A549 (cell line): Measurements from ENCODE around the gene RBFOX1.

Experiments used
- CEBPB ChIP-seq, 2 experiments: fragments of >200 bp in 1 of 2; sonication (Bioruptor Twin) in 1 of 2; formaldehyde crosslinking in 1 of 2; IDR thresholded peaks; 2 replicates each; pipeline ENCODE4 v1.6.1; 2012 to 2016
- CTCF ChIP-seq: fragments of >200 bp; sonication (Bioruptor Twin); formaldehyde crosslinking; IDR thresholded peaks from 3 replicates; pipeline ENCODE4 v1.5.1; 2016
- KDM5A ChIP-seq: fragments of 200-600 bp; sonication (generic); IDR thresholded peaks from 2 replicates; pipeline ENCODE4 v1.6.1; 2016; ENCODE audit warnings: antibody characterized with exemption, mild to moderate bottlenecking
- MYC ChIP-seq: IDR thresholded peaks from 2 replicates; pipeline ENCODE4 v1.6.1; 2012; ENCODE audit warnings: mild to moderate bottlenecking, inconsistent platforms, low read length, improper control_type of control experiment, borderline replicate concordance
- POLR2A ChIP-seq: IDR thresholded peaks from 2 replicates; pipeline ENCODE4 v1.6.1; 2012; ENCODE audit warnings: mild to moderate bottlenecking, low read length
- RAD21 ChIP-seq, 2 experiments: fragments of >200 bp in 1 of 2; sonication (Bioruptor Twin) in 1 of 2; formaldehyde crosslinking in 1 of 2; IDR thresholded peaks in 1 of 2; conservative IDR thresholded peaks in 1 of 2; 2 replicates in 1 of 2; 3 replicates in 1 of 2; pipeline ENCODE4 v1.6.1; 2012 to 2018; ENCODE audit warnings: inconsistent platforms in 1 of 2
- SMC3 ChIP-seq: fragments of >200 bp; sonication (Bioruptor Twin); formaldehyde crosslinking; IDR thresholded peaks from 3 replicates; pipeline ENCODE4 v1.6.1; 2018; ENCODE audit warnings: inconsistent platforms
- ZNF302 ChIP-seq: fragments of 250-450 bp; sonication (Bioruptor Pico); IDR thresholded peaks from 2 replicates; pipeline ENCODE4 v1.9.0; 2021; ENCODE audit warnings: inconsistent platforms, mild to moderate bottlenecking, moderate library complexity
- ZSCAN20 ChIP-seq: fragments of 250-450 bp; sonication (Bioruptor Pico); IDR thresholded peaks from 2 replicates; pipeline ENCODE4 v1.8.0; 2022; ENCODE audit warnings: mild to moderate bottlenecking, moderate library complexity
- TF ChIP-seq, protein P1 (sequence below): fragments of 200-600 bp; sonication (generic); IDR thresholded peaks from 2 replicates; pipeline ENCODE4 v1.6.1; 2016; ENCODE audit warnings: antibody characterized with exemption, mild to moderate bottlenecking, moderate library complexity

- no peak for TF ChIP-seq CTCF
- TF ChIP-seq KDM5A: no peak
- no peak for TF ChIP-seq ZSCAN20 (CRISPR knock-in tag)
- TF ChIP-seq POLR2A: no peak
- no peak for TF ChIP-seq CEBPB (IDR thresholded peaks at IDR 0.05)
- no peak for TF ChIP-seq MYC
- no peak for TF ChIP-seq RAD21 (conservative IDR thresholded peaks at IDR 0.05 in 1 of 2, IDR thresholded peaks at IDR 0.05 in 1 of 2)
- TF ChIP-seq SMC3: no peak
- TF ChIP-seq, protein P1, sequence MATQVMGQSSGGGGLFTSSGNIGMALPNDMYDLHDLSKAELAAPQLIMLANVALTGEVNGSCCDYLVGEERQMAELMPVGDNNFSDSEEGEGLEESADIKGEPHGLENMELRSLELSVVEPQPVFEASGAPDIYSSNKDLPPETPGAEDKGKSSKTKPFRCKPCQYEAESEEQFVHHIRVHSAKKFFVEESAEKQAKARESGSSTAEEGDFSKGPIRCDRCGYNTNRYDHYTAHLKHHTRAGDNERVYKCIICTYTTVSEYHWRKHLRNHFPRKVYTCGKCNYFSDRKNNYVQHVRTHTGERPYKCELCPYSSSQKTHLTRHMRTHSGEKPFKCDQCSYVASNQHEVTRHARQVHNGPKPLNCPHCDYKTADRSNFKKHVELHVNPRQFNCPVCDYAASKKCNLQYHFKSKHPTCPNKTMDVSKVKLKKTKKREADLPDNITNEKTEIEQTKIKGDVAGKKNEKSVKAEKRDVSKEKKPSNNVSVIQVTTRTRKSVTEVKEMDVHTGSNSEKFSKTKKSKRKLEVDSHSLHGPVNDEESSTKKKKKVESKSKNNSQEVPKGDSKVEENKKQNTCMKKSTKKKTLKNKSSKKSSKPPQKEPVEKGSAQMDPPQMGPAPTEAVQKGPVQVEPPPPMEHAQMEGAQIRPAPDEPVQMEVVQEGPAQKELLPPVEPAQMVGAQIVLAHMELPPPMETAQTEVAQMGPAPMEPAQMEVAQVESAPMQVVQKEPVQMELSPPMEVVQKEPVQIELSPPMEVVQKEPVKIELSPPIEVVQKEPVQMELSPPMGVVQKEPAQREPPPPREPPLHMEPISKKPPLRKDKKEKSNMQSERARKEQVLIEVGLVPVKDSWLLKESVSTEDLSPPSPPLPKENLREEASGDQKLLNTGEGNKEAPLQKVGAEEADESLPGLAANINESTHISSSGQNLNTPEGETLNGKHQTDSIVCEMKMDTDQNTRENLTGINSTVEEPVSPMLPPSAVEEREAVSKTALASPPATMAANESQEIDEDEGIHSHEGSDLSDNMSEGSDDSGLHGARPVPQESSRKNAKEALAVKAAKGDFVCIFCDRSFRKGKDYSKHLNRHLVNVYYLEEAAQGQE: no peak
- TF ChIP-seq ZNF302 (CRISPR knock-in tag): no peak
Measured at GRCh38 chr16:7431723-7432122, 99.1 kb downstream of the RBFOX1 start.
